Prostate gland (tissue), 2 donors: ENCODE results near the gene KCNV2.

Source experiments
- POLR2AphosphoS5 ChIP-seq: sonication (generic); formaldehyde crosslinking; IDR thresholded peaks from one replicate; pipeline ENCODE4 v1.6.1; 2017; ENCODE audit warnings: antibody characterized with exemption
- TF ChIP-seq, protein P1 (sequence below), 4 experiments: fragments of 200-600 bp in 2 of 4; fragments of 450-650 bp in 2 of 4; sonication (generic) in 2 of 4; IDR thresholded peaks; 1 replicate in 3 of 4; 2 replicates in 1 of 4; pipeline ENCODE4 v1.5.1; 2016 to 2019; ENCODE audit warnings: antibody characterized with exemption in 4 of 4, mild to moderate bottlenecking in 2 of 4, moderate library complexity in 2 of 4

DNA sequence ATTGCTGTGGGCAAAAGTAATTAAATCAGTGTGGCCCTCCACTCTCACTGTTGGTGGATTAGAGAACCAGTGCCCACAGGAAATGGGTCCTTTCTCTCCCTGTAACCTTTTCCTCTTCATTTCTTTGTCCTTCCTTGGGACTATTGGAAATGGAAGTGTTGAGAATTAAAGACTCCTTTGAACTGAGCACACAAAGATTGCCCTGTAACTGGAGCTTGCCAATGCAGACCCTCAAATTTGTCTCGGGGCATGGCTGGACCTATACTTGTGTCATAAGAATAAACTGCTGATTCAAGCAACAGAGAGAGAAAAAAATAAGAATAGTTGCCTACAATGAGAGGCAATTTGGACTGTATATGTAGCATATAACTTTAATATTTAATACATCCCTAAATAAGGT is 13.7 kb downstream of the KCNV2 start:
- TF ChIP-seq, protein P1, sequence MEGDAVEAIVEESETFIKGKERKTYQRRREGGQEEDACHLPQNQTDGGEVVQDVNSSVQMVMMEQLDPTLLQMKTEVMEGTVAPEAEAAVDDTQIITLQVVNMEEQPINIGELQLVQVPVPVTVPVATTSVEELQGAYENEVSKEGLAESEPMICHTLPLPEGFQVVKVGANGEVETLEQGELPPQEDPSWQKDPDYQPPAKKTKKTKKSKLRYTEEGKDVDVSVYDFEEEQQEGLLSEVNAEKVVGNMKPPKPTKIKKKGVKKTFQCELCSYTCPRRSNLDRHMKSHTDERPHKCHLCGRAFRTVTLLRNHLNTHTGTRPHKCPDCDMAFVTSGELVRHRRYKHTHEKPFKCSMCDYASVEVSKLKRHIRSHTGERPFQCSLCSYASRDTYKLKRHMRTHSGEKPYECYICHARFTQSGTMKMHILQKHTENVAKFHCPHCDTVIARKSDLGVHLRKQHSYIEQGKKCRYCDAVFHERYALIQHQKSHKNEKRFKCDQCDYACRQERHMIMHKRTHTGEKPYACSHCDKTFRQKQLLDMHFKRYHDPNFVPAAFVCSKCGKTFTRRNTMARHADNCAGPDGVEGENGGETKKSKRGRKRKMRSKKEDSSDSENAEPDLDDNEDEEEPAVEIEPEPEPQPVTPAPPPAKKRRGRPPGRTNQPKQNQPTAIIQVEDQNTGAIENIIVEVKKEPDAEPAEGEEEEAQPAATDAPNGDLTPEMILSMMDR (IDR thresholded peaks at IDR 0.05), result no peak
- TF ChIP-seq POLR2AphosphoS5, result no peak
